SU-DHL-6 (cell line): ENCODE measurements around the gene NCAM2.

Experiments
- CTCF ChIP-seq: fragments of 200-600 bp; sonication (generic); IDR thresholded peaks from one replicate; pipeline ENCODE4 v1.5.1; 2017; ENCODE audit warnings: antibody characterized with exemption, mild to moderate bottlenecking, low read length, moderate library complexity; ENCODE audit not compliant: insufficient read depth, poor library complexity, severe bottlenecking
- EZH2phosphoT487 ChIP-seq: fragments of 200-600 bp; sonication (generic), shearing (Covaris generic); conservative IDR thresholded peaks from 2 replicates; pipeline ENCODE4 v1.6.1; 2018; ENCODE audit warnings: mild to moderate bottlenecking, antibody characterized with exemption, low read length, moderate library complexity, mixed read lengths

GRCh38 chr21:21238629-21239400 is 240.6 kb downstream of the NCAM2 start:
- no peak for TF ChIP-seq CTCF
- TF ChIP-seq EZH2phosphoT487, result no peak
